Ectodermal cell (in vitro differentiated cells): ENCODE measurements around the gene BAHCC1.
"Not testable (repeated sequence)": the region's sequence is repeated elsewhere in the genome, so short reads cannot be mapped to it uniquely, and the experiment has no call there.

Source experiments
- H3K27ac ChIP-seq: 2 replicates; pipeline ENCODE4 v1.7.0; 2013; ENCODE audit warnings: mild to moderate bottlenecking, low read depth, low read length; ENCODE audit not compliant: insufficient read depth, poor library complexity, severe bottlenecking
- H3K27me3 ChIP-seq: 2 replicates; pipeline ENCODE4 v1.7.0; 2013; ENCODE audit warnings: mild to moderate bottlenecking, low read length; ENCODE audit not compliant: insufficient read depth, control insufficient read depth, poor library complexity, severe bottlenecking
- H3K36me3 ChIP-seq: one replicate; pipeline ENCODE4 v1.7.0; 2013; ENCODE audit warnings: low read length; ENCODE audit not compliant: control insufficient read depth, insufficient read depth
- H3K4me1 ChIP-seq: one replicate; pipeline ENCODE4 v1.7.0; 2013; ENCODE audit warnings: low read length; ENCODE audit not compliant: control insufficient read depth, insufficient read depth
- H3K4me3 ChIP-seq: 2 replicates; pipeline ENCODE4 v1.7.0; 2013; ENCODE audit warnings: low read depth, low read length, control low read depth; ENCODE audit not compliant: insufficient read depth
- H3K9me3 ChIP-seq: 2 replicates; pipeline ENCODE4 v1.7.0; 2013; ENCODE audit warnings: mild to moderate bottlenecking, low read length, moderate library complexity; ENCODE audit not compliant: control insufficient read depth
- WGBS, 2 experiments: methylation state at CpG; one replicate each; pipeline ENCODE4 v1.1.7; 2013; ENCODE audit warnings: missing lambda C conversion rate in 2 of 2; 5-methylcytosine and 5-hydroxymethylcytosine counted together

The BAHCC1 gene

GRCh38 chr17:81352056-81352455, 43.2 kb upstream of the BAHCC1 start:
- not testable (repeated sequence) for H3K27ac ChIP-seq, H3K4me3 ChIP-seq, H3K9me3 ChIP-seq, H3K4me1 ChIP-seq, H3K36me3 ChIP-seq
- WGBS, 2 experiments, result 91 to 93% methylated on average over 38 of the region's 38 CpGs
- peaks cover 20% of the 10 kb centered on the region for H3K27me3 ChIP-seq

DNA sequence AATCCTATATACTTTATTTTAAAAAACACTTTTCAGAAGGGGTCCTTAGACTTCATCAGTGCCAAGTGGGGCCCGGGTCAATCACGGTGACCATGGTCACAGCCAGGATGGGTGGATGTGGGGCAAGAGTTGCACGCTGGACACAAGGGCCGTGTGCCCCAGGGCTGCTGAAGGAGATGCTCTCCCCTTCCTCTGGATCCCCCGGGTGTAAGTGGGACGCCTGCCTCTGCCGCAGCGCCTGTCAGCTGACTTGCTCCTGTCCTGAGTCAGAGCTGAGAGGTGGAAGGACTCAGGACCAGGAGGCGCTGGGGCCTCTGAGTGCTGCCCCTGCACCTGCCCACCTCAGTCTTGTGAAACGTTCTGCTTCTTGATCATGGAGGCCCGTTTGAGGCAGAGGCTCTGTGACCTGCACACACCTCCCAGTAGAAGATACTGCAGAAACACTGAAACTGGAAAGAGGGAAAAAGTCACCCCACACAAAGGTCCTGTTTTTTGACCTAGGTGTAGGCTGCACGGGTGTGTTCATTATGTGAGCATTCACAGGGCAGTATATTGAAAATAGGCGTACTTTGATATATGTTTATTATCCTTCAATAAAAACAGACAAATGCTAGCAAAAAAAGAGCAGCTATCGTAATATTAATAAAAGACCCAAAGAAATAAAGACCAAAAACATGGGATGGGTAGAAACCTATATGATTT, 40.9 kb upstream of the BAHCC1 start:
- no peaks in the 10 kb centered on the region for H3K4me1 ChIP-seq
- no peaks in the 10 kb centered on the region for H3K9me3 ChIP-seq
- no peaks in the 10 kb centered on the region for H3K27me3 ChIP-seq
- H3K36me3 ChIP-seq, result no peaks in the 10 kb centered on the region
- H3K27ac ChIP-seq, result no peak overlapping the region
- no peak overlapping the region for H3K4me3 ChIP-seq
- 89 to 92% methylated on average over 13 to 14 of the region's 14 CpGs for WGBS, 2 experiments

DNA sequence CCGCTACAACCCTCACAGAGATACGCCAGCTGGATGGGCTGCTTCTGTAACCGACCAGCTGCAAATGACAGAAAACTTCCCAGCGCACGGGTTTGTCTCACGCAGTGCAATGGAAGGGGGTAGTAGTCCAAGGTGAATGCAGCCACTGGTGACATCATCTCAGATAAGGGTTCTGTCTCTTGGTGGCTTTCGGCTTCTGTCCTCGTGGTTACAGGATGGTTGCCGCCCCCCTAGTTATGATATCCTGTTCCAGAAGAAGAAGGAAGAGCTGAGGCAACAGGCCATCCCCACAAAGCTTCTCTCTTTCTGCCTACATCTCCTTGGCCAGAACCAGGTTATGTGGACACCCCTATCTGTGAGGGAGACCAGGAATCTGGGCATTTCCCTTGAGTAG, 40.3 kb upstream of the BAHCC1 start:
- H3K9me3 ChIP-seq, result no peaks in the 10 kb centered on the region
- no peaks in the 10 kb centered on the region for H3K27me3 ChIP-seq
- no peak overlapping the region for H3K27ac ChIP-seq
- no peaks in the 10 kb centered on the region for H3K4me1 ChIP-seq
- no peak overlapping the region for H3K4me3 ChIP-seq
- WGBS, 2 experiments, result 95% methylated on average over 9 of the region's 9 CpGs
- no peaks in the 10 kb centered on the region for H3K36me3 ChIP-seq

- H3K36me3 ChIP-seq, result no peaks in the 10 kb centered on the region
- H3K27ac ChIP-seq, result no peak overlapping the region
- no peaks in the 10 kb centered on the region for H3K4me1 ChIP-seq
- H3K9me3 ChIP-seq, result no peaks in the 10 kb centered on the region
- H3K4me3 ChIP-seq, result no peak overlapping the region
- 85 to 87% methylated on average over 8 of the region's 8 CpGs for WGBS, 2 experiments
- peaks cover 5% of the 10 kb centered on the region for H3K27me3 ChIP-seq
These were observed 36.0 kb upstream of the BAHCC1 start for GRCh38 chr17:81359218-81359617.

GRCh38 chr17:81362001-81362400, 33.3 kb upstream of the BAHCC1 start:
- H3K4me3 ChIP-seq, H3K36me3 ChIP-seq, H3K27ac ChIP-seq, H3K9me3 ChIP-seq: not testable (repeated sequence)
- WGBS, 2 experiments, result 88 to 94% methylated on average over 7 of the region's 7 CpGs
- peaks cover 33% of the 10 kb centered on the region for H3K27me3 ChIP-seq
- H3K4me1 ChIP-seq, result peaks cover 14% of the 10 kb centered on the region

DNA sequence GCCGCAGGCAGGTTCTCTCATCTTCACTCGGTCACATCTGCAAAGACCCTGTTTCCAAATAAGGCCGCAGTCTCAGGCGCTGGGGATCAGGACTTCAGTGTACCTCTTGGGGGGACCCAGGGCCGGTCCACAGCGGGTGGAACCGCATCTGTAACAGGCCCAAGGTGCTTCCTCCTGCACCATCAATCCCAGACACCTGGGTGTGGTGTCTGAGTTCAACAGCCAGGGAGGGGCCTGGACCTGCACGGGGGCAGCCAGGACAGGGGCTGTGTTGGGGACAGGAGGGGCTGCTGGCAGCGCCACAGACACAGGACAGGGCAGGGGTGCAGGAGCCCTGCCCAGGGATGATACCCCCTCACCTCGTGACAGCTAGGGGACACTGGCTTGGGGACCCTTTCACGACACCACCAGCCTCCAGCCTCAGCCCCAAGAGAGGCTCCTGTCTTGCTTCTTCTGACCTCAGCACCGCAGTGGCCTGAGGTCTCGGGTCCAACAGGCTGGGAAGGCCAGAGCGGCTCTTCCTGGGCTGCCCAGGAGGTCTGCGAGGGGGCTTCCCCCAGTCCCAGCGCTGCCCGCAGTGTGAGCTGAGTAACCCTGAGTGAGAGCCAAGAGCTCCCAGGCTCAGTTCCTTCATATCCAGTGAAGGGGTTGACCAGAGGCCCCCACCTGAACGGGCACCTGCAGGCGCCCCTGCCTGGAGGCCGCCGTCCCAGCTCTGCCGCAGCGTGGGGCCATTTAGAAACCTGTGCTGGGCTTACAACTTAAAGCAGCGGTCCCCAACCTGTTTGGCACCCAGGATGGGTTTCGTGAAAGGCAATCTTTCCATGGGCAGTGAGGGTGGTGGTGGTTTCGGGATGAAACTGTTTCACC, 30.7 kb upstream of the BAHCC1 start:
- H3K4me1 ChIP-seq, result peaks cover 14% of the 10 kb centered on the region
- H3K27me3 ChIP-seq, result peaks cover 36% of the 10 kb centered on the region
- no peaks in the 10 kb centered on the region for H3K36me3 ChIP-seq
- H3K4me3 ChIP-seq, result no peak overlapping the region
- no peak overlapping the region for H3K27ac ChIP-seq
- 75% methylated on average over 26 of the region's 26 CpGs for WGBS, 2 experiments
- H3K9me3 ChIP-seq, result no peaks in the 10 kb centered on the region

GRCh38 chr17:81365148-81365600, 30.1 kb upstream of the BAHCC1 start:
- 10 to 11% methylated on average over 22 of the region's 22 CpGs for WGBS, 2 experiments

GRCh38 chr17:81365601-81366585, 29.4 kb upstream of the BAHCC1 start:
- Histone ChIP-seq H3K27me3 (peaks cover 39% of the 10 kb centered on the region), H3K4me1 (peaks cover 14% of the 10 kb centered on the region), H3K27ac (no peak overlapping the region), H3K9me3 (no peaks in the 10 kb centered on the region), H3K36me3 (no peaks in the 10 kb centered on the region), H3K4me3 (peak overlapping the region; percentile 10)
- WGBS, 2 experiments, result 88% methylated on average over 30 of the region's 30 CpGs

More at GRCh38 chr17:81365148-81365600, 30.1 kb upstream of the BAHCC1 start:
- Histone ChIP-seq H3K9me3 (no peaks in the 10 kb centered on the region), H3K4me1 (peaks cover 14% of the 10 kb centered on the region), H3K4me3 (peak overlapping the region; percentile 10), H3K27ac (no peak overlapping the region), H3K27me3 (peaks cover 39% of the 10 kb centered on the region), H3K36me3 (no peaks in the 10 kb centered on the region)

GRCh38 chr17:81366648-81367047, 28.6 kb upstream of the BAHCC1 start:
- H3K4me3 ChIP-seq, result no peak overlapping the region
- WGBS, 2 experiments, result 94 to 95% methylated on average over 11 of the region's 11 CpGs
- H3K27me3 ChIP-seq, result peaks cover 39% of the 10 kb centered on the region
- H3K4me1 ChIP-seq, result peaks cover 14% of the 10 kb centered on the region
- H3K27ac ChIP-seq, result no peak overlapping the region
- H3K9me3 ChIP-seq, result no peaks in the 10 kb centered on the region
- H3K36me3 ChIP-seq, result no peaks in the 10 kb centered on the region
